GM23248 (cell line): ENCODE results near the gene STK32B. TPM values are rescaled to one million over a fixed set of nuclear protein-coding genes. Genes with fewer than 3 reads are reported as not detected.

Experiments used
- DNase-seq: peaks from one replicate; pipeline ENCODE4 v3.0.0-alpha.2; 2015
- H2AFZ ChIP-seq: fragments of 200-600 bp; sonication (generic); 2 replicates; pipeline ENCODE4 v1.6.1; 2016; ENCODE audit warnings: antibody characterized with exemption
- H3F3A ChIP-seq: fragments of 200-600 bp; sonication (generic); 2 replicates; pipeline ENCODE4 v1.6.1; 2016; ENCODE audit warnings: mild to moderate bottlenecking, antibody characterized with exemption, mixed run types; ENCODE audit not compliant: insufficient read depth
- H3K27ac ChIP-seq: fragments of 200-600 bp; sonication (generic); 2 replicates; pipeline ENCODE4 v1.5.1; 2016; ENCODE audit warnings: mild to moderate bottlenecking
- H3K27me3 ChIP-seq: fragments of 200-600 bp; sonication (generic); replicated peaks from 2 replicates; pipeline ENCODE4 v1.6.1; 2016; ENCODE audit warnings: mild to moderate bottlenecking; ENCODE audit not compliant: insufficient read depth
- H3K36me3 ChIP-seq: fragments of 200-600 bp; sonication (generic); 2 replicates; pipeline ENCODE4 v1.6.1; 2016; ENCODE audit warnings: low read depth, mild to moderate bottlenecking
- H3K4me1 ChIP-seq: fragments of 200-600 bp; sonication (generic); 2 replicates; pipeline ENCODE4 v1.6.1; 2016; ENCODE audit warnings: mild to moderate bottlenecking; ENCODE audit not compliant: insufficient read depth
- H3K4me2 ChIP-seq: fragments of 200-600 bp; sonication (generic); one replicate; pipeline ENCODE4 v1.6.1; 2016; ENCODE audit warnings: mild to moderate bottlenecking; ENCODE audit not compliant: unreplicated experiment
- H3K4me3 ChIP-seq: fragments of 200-600 bp; sonication (generic); 2 replicates; pipeline ENCODE4 v1.5.1; 2016; ENCODE audit warnings: mild to moderate bottlenecking
- H3K79me2 ChIP-seq: fragments of 200-600 bp; sonication (generic); 2 replicates; pipeline ENCODE4 v1.6.1; 2016; ENCODE audit warnings: mild to moderate bottlenecking; ENCODE audit not compliant: insufficient read depth
- H3K9ac ChIP-seq: fragments of 200-600 bp; sonication (generic); 2 replicates; pipeline ENCODE4 v1.6.1; 2016; ENCODE audit warnings: mild to moderate bottlenecking
- H3K9me2 ChIP-seq: fragments of 200-600 bp; sonication (generic); 2 replicates; pipeline ENCODE4 v1.6.1; 2016; ENCODE audit warnings: mixed run types, mild to moderate bottlenecking, moderate library complexity; ENCODE audit not compliant: insufficient read depth
- H3K9me3 ChIP-seq: fragments of 200-600 bp; sonication (generic); one replicate; pipeline ENCODE4 v1.6.1; 2017; ENCODE audit warnings: low read depth
- H4K20me1 ChIP-seq: fragments of 200-600 bp; sonication (generic); 2 replicates; pipeline ENCODE4 v1.6.0; 2016; ENCODE audit not compliant: insufficient read depth
- EZH2 ChIP-seq: fragments of 200-600 bp; sonication (generic); IDR thresholded peaks from 2 replicates; pipeline ENCODE4 v1.6.1; 2018; ENCODE audit warnings: antibody characterized with exemption, mild to moderate bottlenecking; ENCODE audit not compliant: insufficient read depth, poor library complexity, severe bottlenecking
- EZH2phosphoT487 ChIP-seq: fragments of 200-600 bp; sonication (generic); IDR thresholded peaks from 2 replicates; pipeline ENCODE4 v1.6.1; 2018; ENCODE audit warnings: antibody characterized with exemption, moderate library complexity, mild to moderate bottlenecking, low read depth; ENCODE audit not compliant: insufficient read depth
- WGBS, 2 experiments: methylation state at CpG; one replicate each; pipeline ENCODE4 v1.1.6; 2015 to 2017; ENCODE audit warnings: low lambda C conversion rate in 2 of 2, low coverage in 1 of 2; ENCODE audit errors: missing lambda C conversion rate in 2 of 2; 5-methylcytosine and 5-hydroxymethylcytosine counted together
- in situ Hi-C: fragments of 300-500 bp; cut with MboI; formaldehyde crosslinking; loops from 2 replicates; pipeline ENCODE4 v1.15.0; 2020
- polyA plus RNA-seq: library from polyadenylated mRNA; unstranded; fragments of >200 nt; fragmentation: Nextera tagmentation; extraction: Ambion mirVana; gene quantifications from 2 replicates; pipeline ENCODE4 v1.2.1, GENCODE V29; 2016
- total RNA-seq: library from RNA; depleted of rRNA; stranded (reverse); fragments of >200 nt; shearing (Covaris generic); gene quantifications from 2 replicates; pipeline ENCODE4 v1.2.3, GENCODE V29; 2014

The STK32B gene
- total and polyA plus RNA-seq, 2 experiments from 2014 or later: 4.9 to 6.1 TPM

DNA sequence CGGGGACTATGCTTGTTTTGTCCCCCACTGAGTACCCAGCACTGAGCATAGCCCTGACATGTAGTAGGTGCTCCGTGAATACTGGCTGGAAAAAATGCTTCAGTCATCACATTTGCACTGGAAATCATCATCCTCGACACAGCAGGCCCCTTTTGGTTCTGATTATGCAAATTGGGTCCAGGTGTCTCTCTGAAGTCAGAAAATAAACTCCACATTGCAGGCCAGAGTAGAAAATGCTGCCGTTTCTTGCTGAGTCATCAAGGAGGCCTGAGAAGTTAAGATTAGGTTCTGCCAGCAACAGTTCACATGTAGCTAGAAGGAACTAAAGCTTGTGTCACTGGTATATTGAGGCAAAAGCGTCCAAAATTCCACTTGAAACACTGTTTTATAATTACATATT is 15.0 kb upstream of the STK32B start:
- H3F3A ChIP-seq: peaks cover 33% of the 10 kb centered on the region
- DNase-seq: peak; percentile 79
- WGBS, 2 experiments: 13 to 21% methylated on average over 5 of the region's 5 CpGs
- H3K9me3 ChIP-seq: no peaks in the 10 kb centered on the region
- H3K4me2 ChIP-seq: peak overlapping the region; percentile 10
- H3K36me3 ChIP-seq: no peaks in the 10 kb centered on the region
- no peaks in the 10 kb centered on the region for H4K20me1 ChIP-seq
- H3K27ac ChIP-seq: no peak overlapping the region
- no peaks in the 10 kb centered on the region for H3K9me2 ChIP-seq
- in situ Hi-C loops: loop anchor here (25.0 kb wide), 1 partner anchor 776 kb away; no protein-coding TSS in a partner anchor
- peaks cover 37% of the 10 kb centered on the region for H3K4me1 ChIP-seq
- H3K79me2 ChIP-seq: no peaks in the 10 kb centered on the region
- no peak overlapping the region for H2AFZ ChIP-seq
- H3K4me3 ChIP-seq: no peak overlapping the region
- no peak for TF ChIP-seq EZH2
- no peak for TF ChIP-seq EZH2phosphoT487
- no peak overlapping the region for H3K9ac ChIP-seq
- no peaks in the 10 kb centered on the region for H3K27me3 ChIP-seq

DNA sequence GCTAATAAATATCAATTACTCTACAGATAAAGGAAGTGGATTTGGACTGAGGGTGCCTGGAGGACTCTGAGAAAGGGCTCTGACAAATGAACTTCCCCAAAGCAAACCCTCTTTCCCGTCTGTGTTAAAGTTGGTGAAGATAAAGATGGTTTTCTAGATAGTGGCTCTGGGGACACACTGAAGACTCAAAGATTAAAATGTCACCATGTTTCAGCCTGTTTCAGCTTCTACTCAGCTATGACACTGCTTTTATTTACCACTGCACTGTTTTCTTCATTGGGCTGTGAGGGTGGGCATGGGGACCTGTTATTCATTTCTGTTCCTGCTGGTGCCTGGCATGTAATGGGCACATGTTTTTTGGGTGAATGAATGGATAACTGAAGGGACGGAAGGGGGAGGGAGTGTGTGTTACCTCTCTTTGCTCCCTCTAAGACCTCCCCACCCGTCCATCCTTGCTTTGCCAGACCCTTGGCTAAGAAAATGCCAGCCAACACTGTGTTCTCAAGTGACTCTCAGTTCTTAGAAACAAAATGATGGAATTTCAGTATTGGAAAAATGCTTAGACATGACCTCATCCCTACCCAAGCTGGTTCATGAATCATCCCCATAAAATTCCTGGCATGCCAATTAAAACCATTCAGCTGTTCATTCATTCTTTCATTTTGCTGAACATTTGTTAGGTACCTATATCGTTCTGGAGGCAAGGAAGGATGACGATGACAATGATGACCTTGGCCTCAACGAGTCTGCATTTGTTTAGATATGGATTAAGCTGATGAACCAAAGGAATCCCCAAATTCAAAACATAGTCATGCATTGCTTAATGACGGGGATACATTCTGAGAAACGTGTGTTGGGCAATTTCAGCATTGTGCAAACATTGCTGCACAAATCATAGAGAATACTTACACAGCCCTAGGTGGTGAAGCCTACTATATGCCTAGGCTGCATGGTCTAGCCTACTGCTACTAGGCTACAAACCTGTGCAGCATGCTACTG is 13.4 kb upstream of the STK32B start:
- no peaks in the 10 kb centered on the region for H3K9me2 ChIP-seq
- H3F3A ChIP-seq: peaks cover 33% of the 10 kb centered on the region
- peaks cover 7% of the 10 kb centered on the region; the same call in 1 of the 2 replicates for H3K27me3 ChIP-seq
- peak overlapping the region; percentile 4; the same call in 1 of the 2 replicates for H3K4me3 ChIP-seq
- no peak overlapping the region for H3K9ac ChIP-seq
- H3K4me2 ChIP-seq: peak overlapping the region; percentile 44
- peak; percentile 92 for DNase-seq
- no peaks in the 10 kb centered on the region for H3K79me2 ChIP-seq
- H3K4me1 ChIP-seq: peaks cover 37% of the 10 kb centered on the region
- in situ Hi-C loops: loop anchor here (25.0 kb wide), 1 partner anchor 774 kb away; no protein-coding TSS in a partner anchor
- H2AFZ ChIP-seq: 0 out of 2 replicates have a peak overlapping the region, but pooled peaks have one; percentile 6
- H3K27ac ChIP-seq: peak overlapping the region; percentile 55
- no peaks in the 10 kb centered on the region for H4K20me1 ChIP-seq
- WGBS, 2 experiments: 10 to 11% methylated on average over 8 of the region's 8 CpGs
- TF ChIP-seq EZH2phosphoT487 (no peak), EZH2 (no peak)
- no peaks in the 10 kb centered on the region for H3K36me3 ChIP-seq
- H3K9me3 ChIP-seq: no peaks in the 10 kb centered on the region

DNA sequence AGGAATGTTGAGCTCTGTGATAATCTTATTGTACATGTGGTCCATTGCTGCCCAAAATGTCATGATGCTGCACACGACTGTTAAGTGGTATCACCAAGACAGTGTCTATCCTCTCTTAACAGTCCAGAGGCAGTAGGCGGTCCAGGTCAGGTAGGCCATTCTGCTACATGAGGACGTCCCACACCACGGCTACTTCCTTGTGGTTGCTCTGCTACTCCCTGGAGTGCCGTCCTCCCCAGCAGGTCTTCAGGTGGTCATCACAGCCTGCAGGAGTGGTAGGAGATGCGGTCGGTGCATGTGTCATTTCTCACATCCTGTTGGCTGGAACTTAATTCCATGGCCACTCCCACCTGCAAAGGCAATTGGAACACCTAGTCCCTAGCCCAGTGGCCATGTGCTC is 11.5 kb upstream of the STK32B start:
- H3K9me3 ChIP-seq: no peaks in the 10 kb centered on the region
- H3K27ac ChIP-seq: no peak overlapping the region
- DNase-seq: no peak
- in situ Hi-C loops: loop anchor here (25.0 kb wide), 1 partner anchor 773 kb away; no protein-coding TSS in a partner anchor
- H3K4me1 ChIP-seq: peaks cover 29% of the 10 kb centered on the region
- no peaks in the 10 kb centered on the region for H3K36me3 ChIP-seq
- no peak overlapping the region for H3K4me3 ChIP-seq
- WGBS, 2 experiments: 96 to 98% methylated on average over 7 of the region's 7 CpGs
- no peak overlapping the region for H3K9ac ChIP-seq
- H3K27me3 ChIP-seq: peaks cover 7% of the 10 kb centered on the region; the same call in 1 of the 2 replicates
- no peaks in the 10 kb centered on the region for H4K20me1 ChIP-seq
- H2AFZ ChIP-seq: no peak overlapping the region
- H3F3A ChIP-seq: peaks cover 27% of the 10 kb centered on the region
- no peaks in the 10 kb centered on the region for H3K79me2 ChIP-seq
- TF ChIP-seq EZH2phosphoT487 (no peak), EZH2 (no peak)
- no peaks in the 10 kb centered on the region for H3K9me2 ChIP-seq
- H3K4me2 ChIP-seq: no peak overlapping the region

DNA sequence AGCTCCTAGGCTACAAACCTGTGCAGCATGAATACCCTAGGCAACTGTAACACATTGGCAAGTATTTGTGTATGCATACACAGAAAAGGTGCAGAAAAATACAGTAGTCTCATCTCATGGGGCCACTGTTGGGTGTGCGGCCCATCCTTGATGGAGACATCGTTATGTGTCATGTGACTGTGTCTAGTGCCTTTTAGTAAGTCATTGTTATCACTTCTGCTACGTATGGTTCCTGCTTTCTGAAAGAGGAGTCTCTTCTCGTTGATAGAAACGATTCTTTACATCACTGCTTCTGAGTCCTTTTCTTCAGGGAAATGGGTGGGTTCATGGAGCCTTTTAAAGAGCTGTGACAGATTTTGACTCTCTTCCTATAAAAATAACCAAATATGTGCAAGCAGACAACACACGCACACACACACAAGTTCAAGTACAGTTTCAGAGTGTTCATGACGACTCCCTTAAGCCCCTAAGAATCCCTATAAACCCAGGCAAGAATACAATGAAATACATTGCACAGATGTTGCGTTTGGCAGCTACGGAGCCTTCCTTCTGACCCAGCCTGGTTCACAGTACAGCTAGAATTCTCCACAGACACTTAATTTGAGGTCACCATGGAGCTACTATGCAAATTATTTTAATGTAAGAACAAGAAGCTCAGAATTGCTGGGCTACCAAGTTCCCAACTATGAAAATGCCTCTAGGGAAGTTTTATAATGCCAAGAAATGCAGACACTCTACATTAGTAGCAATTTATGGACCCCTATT is 10.2 kb upstream of the STK32B start:
- H3K4me2 ChIP-seq: no peak overlapping the region
- no peak overlapping the region for H3K4me3 ChIP-seq
- no peak overlapping the region for H2AFZ ChIP-seq
- H4K20me1 ChIP-seq: no peaks in the 10 kb centered on the region
- in situ Hi-C loops: loop anchor here (25.0 kb wide), 1 partner anchor 771 kb away; no protein-coding TSS in a partner anchor
- no peaks in the 10 kb centered on the region for H3K9me3 ChIP-seq
- peaks cover 27% of the 10 kb centered on the region for H3K4me1 ChIP-seq
- DNase-seq: no peak
- no peak overlapping the region for H3K9ac ChIP-seq
- H3K27ac ChIP-seq: no peak overlapping the region
- peaks cover 27% of the 10 kb centered on the region for H3F3A ChIP-seq
- peaks cover 7% of the 10 kb centered on the region; the same call in 1 of the 2 replicates for H3K27me3 ChIP-seq
- no peak for TF ChIP-seq EZH2
- TF ChIP-seq EZH2phosphoT487: no peak
- no peaks in the 10 kb centered on the region for H3K9me2 ChIP-seq
- WGBS, 2 experiments: 76 to 80% methylated on average over 9 of the region's 9 CpGs
- H3K36me3 ChIP-seq: no peaks in the 10 kb centered on the region
- H3K79me2 ChIP-seq: no peaks in the 10 kb centered on the region
